ENCODE measurements around the gene BAG3.

BAG3 gene

GRCh38 chr10:119621078-119621384 is 30.1 kb upstream of the BAG3 start:
- in situ Hi-C loops (cut with HindIII; ENCODE audit: low sequenced_read_pairs), result no loop called here
- no peak for DNase-seq (ENCODE audit: low read depth)
- no peak overlapping the region for H3K4me3 ChIP-seq (ENCODE audit: low read depth, low read length)
- TF ChIP-seq CTCF (IDR thresholded peaks at IDR 0.05; ENCODE audit: low read depth, low read length, missing control alignments), result no peak

- in situ Hi-C loops (cut with HindIII; ENCODE audit: low sequenced_read_pairs), result no loop called here
- DNase-seq (ENCODE audit: low read depth), result no peak
- TF ChIP-seq CTCF (IDR thresholded peaks at IDR 0.05; ENCODE audit: low read depth, low read length, missing control alignments), result no peak
- no peak overlapping the region for H3K4me3 ChIP-seq (ENCODE audit: low read depth, low read length)
Measured at GRCh38 chr10:119625570-119626280, 25.5 kb upstream of the BAG3 start.

- no peak for DNase-seq (ENCODE audit: low read depth)
- in situ Hi-C loops (cut with HindIII; ENCODE audit: low sequenced_read_pairs), result no loop called here
- no peak for TF ChIP-seq CTCF (IDR thresholded peaks at IDR 0.05; ENCODE audit: low read depth, low read length, missing control alignments)
- no peak overlapping the region for H3K4me3 ChIP-seq (ENCODE audit: low read depth, low read length)
Measured at GRCh38 chr10:119630300-119630699, 20.9 kb upstream of the BAG3 start.

GRCh38 chr10:119633538-119634218 is 17.5 kb upstream of the BAG3 start:
- TF ChIP-seq CTCF (IDR thresholded peaks at IDR 0.05; ENCODE audit: low read depth, low read length, missing control alignments), result no peak
- H3K4me3 ChIP-seq (ENCODE audit: low read depth, low read length), result no peak overlapping the region
- DNase-seq (ENCODE audit: low read depth), result no peak
- in situ Hi-C loops (cut with HindIII; ENCODE audit: low sequenced_read_pairs), result no loop called here

GRCh38 chr10:119634219-119634544 is 17.0 kb upstream of the BAG3 start:
- no peak for TF ChIP-seq CTCF (IDR thresholded peaks at IDR 0.05; ENCODE audit: low read depth, low read length, missing control alignments)
- in situ Hi-C loops (cut with HindIII; ENCODE audit: low sequenced_read_pairs), result no loop called here
- H3K4me3 ChIP-seq (ENCODE audit: low read depth, low read length), result no peak overlapping the region
- no peak for DNase-seq (ENCODE audit: low read depth)

GRCh38 chr10:119637631-119638030 is 13.5 kb upstream of the BAG3 start:
- no peak for TF ChIP-seq CTCF (IDR thresholded peaks at IDR 0.05; ENCODE audit: low read depth, low read length, missing control alignments)
- no peak for DNase-seq (ENCODE audit: low read depth)
- in situ Hi-C loops (cut with HindIII; ENCODE audit: low sequenced_read_pairs), result no loop called here
- no peak overlapping the region for H3K4me3 ChIP-seq (ENCODE audit: low read depth, low read length)

Data from astrocyte of the cerebellum (primary cell).